ENCODE measurements around the gene RHBDF1. TPM values are rescaled to one million over a fixed set of nuclear protein-coding genes. Genes with fewer than 3 reads are reported as not detected.

RHBDF1 gene
- polyA plus RNA-seq, 2 donors, result 36.6 to 56.0 TPM

DNA sequence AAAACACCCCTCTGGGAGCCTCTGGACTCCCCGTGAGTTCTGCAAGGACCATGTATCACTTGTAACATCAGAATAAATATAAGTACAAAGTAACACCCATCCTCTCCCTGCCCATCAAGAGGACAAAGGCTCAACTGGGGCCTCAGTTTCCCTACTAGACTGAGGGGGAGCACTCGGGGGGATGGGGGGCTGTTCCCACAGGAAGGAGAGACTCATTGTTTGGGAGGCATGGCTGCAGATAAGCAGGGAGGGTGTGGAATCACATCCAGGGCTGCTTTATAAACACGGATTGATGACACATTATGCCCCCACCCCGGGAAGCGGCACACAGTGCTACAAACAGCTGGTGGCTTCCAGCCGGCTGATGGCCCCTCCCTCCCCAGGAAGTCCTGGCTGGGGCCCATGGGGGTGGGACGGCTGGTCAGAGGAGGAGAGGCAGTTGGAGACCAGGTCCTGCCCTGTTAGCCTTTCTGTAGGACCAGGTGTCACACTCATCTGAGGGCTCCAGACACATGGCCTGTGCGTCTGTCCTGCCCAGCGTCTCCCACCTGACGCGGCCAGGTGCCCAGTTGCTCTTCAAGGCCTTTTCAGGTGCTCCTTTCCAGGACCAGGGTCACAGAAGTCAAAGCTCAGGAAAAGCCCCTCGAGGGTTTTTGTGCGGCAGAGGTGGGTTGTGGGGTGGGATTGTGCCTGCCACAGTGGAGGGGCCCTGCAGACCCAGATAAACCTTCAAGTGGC is 4.3 kb upstream of the RHBDF1 start:
- 24 to 31% methylated on average over 12 to 13 of the region's 13 CpGs for WGBS, 2 donors
- peak overlapping the region in 1 of 2 donors; percentile 76 for H3K4me3 ChIP-seq (ENCODE audit: low read depth in 1 of 2, low read length in 2 of 2)
- H3K4me1 ChIP-seq (ENCODE audit: control insufficient read depth in 2 of 2, insufficient read depth in 2 of 2, low read length in 1 of 2), result peaks cover 21 to 47% of the 10 kb centered on the region in 2 donors

GRCh38 chr16:75580-76501 is 3.4 kb upstream of the RHBDF1 start:
- Histone ChIP-seq H3K9me3 (ENCODE audit: control insufficient read depth in 2 of 2, insufficient read depth in 1 of 2, low read depth in 1 of 2, low read length in 1 of 2) (no peaks in the 10 kb centered on the region), H3K27me3 (ENCODE audit: control insufficient read depth in 1 of 2, insufficient read depth in 2 of 2, low read length in 2 of 2) (no peaks in the 10 kb centered on the region), H3K4me3 (ENCODE audit: low read depth in 1 of 2, low read length in 2 of 2) (no peak overlapping the region), H3K27ac (ENCODE audit: low read depth in 2 of 2, low read length in 1 of 2) (peak overlapping the region; percentile 72 to 93), H3K36me3 (ENCODE audit: control insufficient read depth in 2 of 2, insufficient read depth in 2 of 2, low read length in 1 of 2) (peaks cover 0 to 10% of the 10 kb centered on the region in 2 donors), H3K4me1 (ENCODE audit: control insufficient read depth in 2 of 2, insufficient read depth in 2 of 2, low read length in 1 of 2) (peaks cover 21 to 53% of the 10 kb centered on the region in 2 donors)
- 37 to 48% methylated on average over 11 of the region's 11 CpGs for WGBS, 2 donors

More for the DNA sequence above, 4.3 kb upstream of the RHBDF1 start:
- H3K27me3 ChIP-seq (ENCODE audit: control insufficient read depth in 1 of 2, insufficient read depth in 2 of 2, low read length in 2 of 2), result no peaks in the 10 kb centered on the region
- H3K9me3 ChIP-seq (ENCODE audit: control insufficient read depth in 2 of 2, insufficient read depth in 1 of 2, low read depth in 1 of 2, low read length in 1 of 2), result no peaks in the 10 kb centered on the region
- H3K27ac ChIP-seq (ENCODE audit: low read depth in 2 of 2, low read length in 1 of 2), result peak overlapping the region; percentile 87 to 93
- H3K36me3 ChIP-seq (ENCODE audit: control insufficient read depth in 2 of 2, insufficient read depth in 2 of 2, low read length in 1 of 2), result peaks cover 0 to 11% of the 10 kb centered on the region in 2 donors

- WGBS, 2 donors, result 87% methylated on average over 16 of the region's 16 CpGs
- Histone ChIP-seq H3K36me3 (ENCODE audit: control insufficient read depth in 2 of 2, insufficient read depth in 2 of 2, low read length in 1 of 2) (peaks cover 0 to 5% of the 10 kb centered on the region in 2 donors), H3K27me3 (ENCODE audit: control insufficient read depth in 1 of 2, insufficient read depth in 2 of 2, low read length in 2 of 2) (no peaks in the 10 kb centered on the region), H3K4me3 (ENCODE audit: low read depth in 1 of 2, low read length in 2 of 2) (no peak overlapping the region), H3K9me3 (ENCODE audit: control insufficient read depth in 2 of 2, insufficient read depth in 1 of 2, low read depth in 1 of 2, low read length in 1 of 2) (no peaks in the 10 kb centered on the region), H3K4me1 (ENCODE audit: control insufficient read depth in 2 of 2, insufficient read depth in 2 of 2, low read length in 1 of 2) (peaks cover 22 to 54% of the 10 kb centered on the region in 2 donors), H3K27ac (ENCODE audit: low read depth in 2 of 2, low read length in 1 of 2) (peak overlapping the region; percentile 72 to 93)
Observed at GRCh38 chr16:74747-75334, 2.4 kb upstream of the RHBDF1 start.

GRCh38 chr16:74051-74746 is 1.8 kb upstream of the RHBDF1 start:
- WGBS, 2 donors, result 60 to 66% methylated on average over 12 of the region's 12 CpGs
- Histone ChIP-seq H3K27ac (ENCODE audit: low read depth in 2 of 2, low read length in 1 of 2) (peak overlapping the region in 1 of 2 donors; percentile 36), H3K27me3 (ENCODE audit: control insufficient read depth in 1 of 2, insufficient read depth in 2 of 2, low read length in 2 of 2) (no peaks in the 10 kb centered on the region), H3K9me3 (ENCODE audit: control insufficient read depth in 2 of 2, insufficient read depth in 1 of 2, low read depth in 1 of 2, low read length in 1 of 2) (no peaks in the 10 kb centered on the region), H3K4me3 (ENCODE audit: low read depth in 1 of 2, low read length in 2 of 2) (no peak overlapping the region), H3K4me1 (ENCODE audit: control insufficient read depth in 2 of 2, insufficient read depth in 2 of 2, low read length in 1 of 2) (peaks cover 24 to 53% of the 10 kb centered on the region in 2 donors), H3K36me3 (ENCODE audit: control insufficient read depth in 2 of 2, insufficient read depth in 2 of 2, low read length in 1 of 2) (no peaks in the 10 kb centered on the region)

DNA sequence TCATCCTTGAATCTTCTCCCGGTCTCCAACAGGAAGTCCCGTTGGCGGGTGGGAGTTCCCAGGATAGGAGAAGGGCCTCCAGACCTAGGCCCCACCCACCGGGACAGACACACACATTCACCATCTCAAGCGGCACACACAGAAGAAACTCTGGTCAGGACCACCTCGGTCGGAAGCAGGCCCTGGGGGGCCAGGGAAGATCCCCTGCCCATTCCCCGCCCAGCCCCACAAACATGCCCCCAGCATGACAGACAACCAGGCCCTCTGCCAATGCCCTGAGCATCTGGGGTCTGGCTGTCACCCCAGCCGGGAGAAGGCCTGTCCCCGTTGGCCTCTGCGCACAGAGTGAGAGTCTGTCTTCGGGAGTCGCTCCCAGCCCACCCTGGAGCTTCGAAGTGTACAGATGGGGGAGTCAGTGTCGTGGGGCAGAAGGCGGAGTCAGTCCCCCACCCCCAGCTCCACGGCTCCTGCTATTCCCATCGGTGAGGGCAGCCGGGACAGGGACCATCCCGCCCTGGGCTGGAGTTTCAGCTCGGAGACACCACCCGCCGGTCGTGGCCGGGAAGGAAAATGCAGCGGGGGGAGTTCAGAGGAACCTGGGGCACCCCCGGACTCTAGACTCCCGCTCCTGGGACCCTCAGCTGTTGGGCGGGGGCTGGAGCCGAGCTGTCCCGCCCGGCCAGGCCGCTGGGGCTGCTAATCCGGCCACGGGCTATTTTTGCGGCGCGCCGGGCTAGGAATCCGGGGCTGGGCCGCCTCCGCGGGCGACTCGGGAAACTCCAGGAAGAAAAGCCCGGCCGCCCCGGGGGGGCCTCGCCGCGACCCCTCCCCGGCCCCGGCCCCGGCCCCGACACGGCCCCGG is 660 bp downstream of the RHBDF1 start:
- H3K27ac ChIP-seq (ENCODE audit: low read depth in 2 of 2, low read length in 1 of 2), result peak overlapping the region; percentile 81 to 91
- peak overlapping the region; percentile 71 to 78 for H3K4me3 ChIP-seq (ENCODE audit: low read depth in 1 of 2, low read length in 2 of 2)
- H3K4me1 ChIP-seq (ENCODE audit: control insufficient read depth in 2 of 2, insufficient read depth in 2 of 2, low read length in 1 of 2), result peaks cover 17 to 48% of the 10 kb centered on the region in 2 donors
- H3K27me3 ChIP-seq (ENCODE audit: control insufficient read depth in 1 of 2, insufficient read depth in 2 of 2, low read length in 2 of 2), result no peaks in the 10 kb centered on the region
- peaks cover 0 to 10% of the 10 kb centered on the region in 2 donors for H3K36me3 ChIP-seq (ENCODE audit: control insufficient read depth in 2 of 2, insufficient read depth in 2 of 2, low read length in 1 of 2)
- no peaks in the 10 kb centered on the region for H3K9me3 ChIP-seq (ENCODE audit: control insufficient read depth in 2 of 2, insufficient read depth in 1 of 2, low read depth in 1 of 2, low read length in 1 of 2)
- 6 to 14% methylated on average over 42 to 57 of the region's 57 CpGs for WGBS, 2 donors

DNA sequence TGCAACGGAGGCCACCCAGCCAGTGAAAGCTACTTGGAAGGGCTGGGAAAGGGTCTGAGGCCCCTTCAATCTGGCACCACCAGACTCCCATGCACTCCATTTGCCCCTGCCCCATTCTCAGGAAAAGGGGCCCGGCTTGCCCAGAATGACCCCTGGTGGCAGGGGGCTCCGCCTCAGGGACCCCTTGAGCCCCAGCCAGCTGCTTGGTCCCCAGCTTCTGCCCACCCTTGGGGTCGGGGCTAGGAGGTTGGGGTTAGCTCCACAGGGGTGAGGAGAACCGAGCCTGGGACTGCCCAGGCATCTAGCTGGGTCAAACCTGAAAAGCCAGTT is 1.3 kb downstream of the RHBDF1 start:
- H3K4me3 ChIP-seq (ENCODE audit: low read depth in 1 of 2, low read length in 2 of 2), result peak overlapping the region; percentile 71 to 78
- WGBS, 2 donors, result 30 to 41% methylated on average over 5 of the region's 5 CpGs
- H3K9me3 ChIP-seq (ENCODE audit: control insufficient read depth in 2 of 2, insufficient read depth in 1 of 2, low read depth in 1 of 2, low read length in 1 of 2), result no peaks in the 10 kb centered on the region
- peaks cover 13 to 44% of the 10 kb centered on the region in 2 donors for H3K4me1 ChIP-seq (ENCODE audit: control insufficient read depth in 2 of 2, insufficient read depth in 2 of 2, low read length in 1 of 2)
- no peaks in the 10 kb centered on the region for H3K27me3 ChIP-seq (ENCODE audit: control insufficient read depth in 1 of 2, insufficient read depth in 2 of 2, low read length in 2 of 2)
- H3K27ac ChIP-seq (ENCODE audit: low read depth in 2 of 2, low read length in 1 of 2), result peak overlapping the region; percentile 81 to 91
- peaks cover 0 to 10% of the 10 kb centered on the region in 2 donors for H3K36me3 ChIP-seq (ENCODE audit: control insufficient read depth in 2 of 2, insufficient read depth in 2 of 2, low read length in 1 of 2)

- Histone ChIP-seq H3K27ac (ENCODE audit: low read depth in 2 of 2, low read length in 1 of 2) (no peak overlapping the region), H3K36me3 (ENCODE audit: control insufficient read depth in 2 of 2, insufficient read depth in 2 of 2, low read length in 1 of 2) (peaks cover 0 to 18% of the 10 kb centered on the region in 2 donors), H3K4me1 (ENCODE audit: control insufficient read depth in 2 of 2, insufficient read depth in 2 of 2, low read length in 1 of 2) (peaks cover 10 to 46% of the 10 kb centered on the region in 2 donors), H3K4me3 (ENCODE audit: low read depth in 1 of 2, low read length in 2 of 2) (no peak overlapping the region), H3K27me3 (ENCODE audit: control insufficient read depth in 1 of 2, insufficient read depth in 2 of 2, low read length in 2 of 2) (no peaks in the 10 kb centered on the region), H3K9me3 (ENCODE audit: control insufficient read depth in 2 of 2, insufficient read depth in 1 of 2, low read depth in 1 of 2, low read length in 1 of 2) (no peaks in the 10 kb centered on the region)
- 47 to 52% methylated on average over 8 of the region's 8 CpGs for WGBS, 2 donors
Observed at GRCh38 chr16:69181-69580, 3.2 kb downstream of the RHBDF1 start.

DNA sequence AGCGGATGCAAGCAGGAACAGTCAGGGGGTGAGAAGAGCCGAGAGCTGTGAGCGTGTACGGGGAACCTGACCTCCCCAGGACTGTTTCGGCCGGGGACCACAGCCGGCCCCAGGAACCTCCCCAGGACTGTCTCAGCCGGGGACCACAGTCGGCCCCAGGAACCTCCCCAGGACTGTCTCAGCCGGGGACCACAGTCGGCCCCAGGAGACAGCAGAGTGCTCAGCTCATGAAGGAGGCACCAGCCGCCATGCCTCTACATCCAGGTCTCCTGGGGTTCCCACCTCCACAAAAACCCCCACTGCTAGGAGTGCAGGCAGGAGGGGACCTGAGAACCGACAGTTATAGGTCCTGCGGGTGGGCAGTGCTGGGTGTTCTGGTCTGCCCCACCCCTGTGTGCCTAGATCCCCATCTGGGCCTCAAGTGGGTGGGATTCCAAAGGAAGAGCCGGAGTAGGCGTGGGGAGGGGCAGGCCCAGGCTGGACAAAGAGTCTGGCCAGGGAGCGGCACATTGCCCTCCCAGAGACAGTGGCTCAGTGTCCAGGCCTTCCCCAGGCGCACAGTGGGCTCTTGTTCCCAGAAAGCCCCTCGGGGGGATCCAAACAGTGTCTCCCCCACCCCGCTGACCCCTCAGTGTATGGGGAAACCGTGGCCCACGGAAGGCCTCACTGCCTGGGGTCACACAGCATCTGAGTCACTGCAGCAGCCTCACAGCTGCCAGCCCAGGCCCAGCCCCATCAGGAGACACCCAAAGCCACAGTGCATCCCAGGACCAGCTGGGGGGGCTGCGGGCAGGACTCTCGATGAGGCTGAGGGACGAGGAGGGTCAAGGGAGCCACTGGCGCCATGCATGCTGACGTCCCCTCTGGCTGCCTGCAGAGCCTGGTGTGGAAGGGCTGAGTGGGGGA is 4.3 kb downstream of the RHBDF1 start:
- Histone ChIP-seq H3K27ac (ENCODE audit: low read depth in 2 of 2, low read length in 1 of 2) (no peak overlapping the region), H3K9me3 (ENCODE audit: control insufficient read depth in 2 of 2, insufficient read depth in 1 of 2, low read depth in 1 of 2, low read length in 1 of 2) (no peaks in the 10 kb centered on the region), H3K4me1 (ENCODE audit: control insufficient read depth in 2 of 2, insufficient read depth in 2 of 2, low read length in 1 of 2) (peaks cover 4 to 37% of the 10 kb centered on the region in 2 donors), H3K4me3 (ENCODE audit: low read depth in 1 of 2, low read length in 2 of 2) (no peak overlapping the region), H3K36me3 (ENCODE audit: control insufficient read depth in 2 of 2, insufficient read depth in 2 of 2, low read length in 1 of 2) (peaks cover 0 to 28% of the 10 kb centered on the region in 2 donors), H3K27me3 (ENCODE audit: control insufficient read depth in 1 of 2, insufficient read depth in 2 of 2, low read length in 2 of 2) (no peaks in the 10 kb centered on the region)
- WGBS, 2 donors, result 73 to 76% methylated on average over 24 to 27 of the region's 27 CpGs

Data from esophagus (tissue), 2 donors.